ACHN (cell line): Measurements from ENCODE around the gene BCOR.

Experiments
- DNase-seq: peaks from one replicate; pipeline ENCODE4 v3.0.0-alpha.2; 2015
- in situ Hi-C: cut with HindIII; loops from 2 replicates; pipeline ENCODE4 v1.10.0; 2017; ENCODE audit warnings: low sequenced_read_pairs, low pct_ligation_motif_present, low pct_unique_long_range_greater_than_20kb

BCOR gene

DNA sequence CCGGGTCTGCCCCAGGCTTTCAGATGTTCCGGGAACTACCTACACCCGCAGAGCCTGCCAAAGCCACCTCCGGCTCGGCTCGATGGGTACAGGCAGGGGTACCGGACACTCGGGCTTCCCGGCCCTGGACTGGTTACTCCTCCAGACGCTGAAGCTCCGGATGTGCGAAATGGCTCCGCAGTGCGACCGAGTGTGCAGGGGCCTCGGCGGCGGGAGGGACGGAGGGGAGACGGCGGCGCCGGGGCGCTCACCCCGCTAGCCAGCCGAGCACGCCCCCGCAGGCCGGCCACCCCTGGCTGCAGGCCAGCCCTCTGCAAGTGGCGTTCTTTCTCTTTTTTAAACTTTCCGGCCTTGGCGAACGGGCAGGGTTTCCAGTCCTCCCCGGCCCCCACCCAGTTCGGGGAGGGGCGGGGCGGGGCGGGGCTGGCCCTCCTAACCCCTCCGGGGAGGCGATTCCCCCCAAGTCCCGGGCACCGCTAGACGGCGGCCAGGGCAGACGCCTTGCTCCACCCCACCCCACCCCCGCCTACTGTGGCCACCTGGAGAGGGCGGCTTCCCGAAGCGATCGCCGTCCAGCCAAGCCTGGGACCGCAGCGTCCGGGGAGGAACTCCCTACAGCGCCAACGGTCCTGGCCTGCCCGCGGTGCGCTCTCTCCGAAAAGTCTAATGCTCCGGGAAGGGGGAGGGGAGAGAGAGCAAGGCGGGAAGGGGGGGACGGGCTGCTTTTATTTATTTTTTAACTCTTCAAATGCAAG lies 7.5 kb downstream of the BCOR start:
- in situ Hi-C loops = no loop called here
- no peak for DNase-seq

DNA sequence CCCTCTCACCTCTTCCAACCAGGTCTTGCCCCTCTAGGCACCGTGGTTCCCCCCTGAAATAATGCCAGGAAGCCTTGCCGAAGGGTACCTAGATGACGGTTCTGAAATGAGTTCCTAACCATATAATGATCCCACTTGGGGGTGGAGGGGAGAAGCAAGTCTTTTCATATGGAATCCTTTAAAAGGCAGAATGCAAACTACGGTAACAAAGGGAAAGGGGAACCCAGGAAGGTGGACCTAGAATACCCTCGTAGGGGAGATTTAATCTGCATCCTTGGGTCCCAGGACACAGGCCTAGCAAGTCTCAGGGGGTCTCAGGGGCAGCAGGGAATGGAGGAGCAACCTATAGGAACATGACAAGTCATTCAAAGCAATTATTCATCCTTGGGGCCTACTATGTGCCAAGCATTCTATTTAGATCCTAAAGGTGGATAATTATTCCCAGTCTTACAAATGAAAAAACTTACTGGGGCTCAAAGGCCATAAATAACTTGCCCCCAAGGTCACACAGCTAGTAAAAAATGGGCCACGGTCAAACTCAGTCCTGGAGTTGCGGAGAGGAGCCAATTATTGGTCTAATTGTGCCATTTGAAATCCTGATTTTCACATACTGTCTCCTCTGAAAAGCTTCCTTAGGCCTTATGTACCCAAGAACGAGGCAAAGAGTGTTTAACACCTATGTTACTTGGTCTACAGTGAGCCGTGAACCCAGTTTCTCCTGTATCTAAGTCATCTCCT lies 8.8 kb downstream of the BCOR start:
- in situ Hi-C loops = no loop called here
- DNase-seq = no peak

DNA sequence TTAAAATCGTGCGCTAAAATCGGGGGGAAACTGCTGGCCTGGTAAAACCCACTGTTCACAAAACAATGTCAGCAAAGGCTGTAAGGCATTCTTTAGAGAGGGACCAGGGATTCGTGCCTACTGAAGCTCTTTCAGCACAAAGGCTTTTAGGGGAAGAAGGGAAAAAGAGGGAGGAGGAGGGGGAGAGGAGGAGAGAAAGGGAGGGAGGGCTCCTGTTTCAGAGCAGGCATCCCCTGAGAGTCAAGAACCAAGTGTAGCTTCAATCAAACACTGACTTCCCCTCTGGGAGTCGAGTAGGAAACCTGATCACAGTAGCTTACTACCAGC lies 9.5 kb downstream of the BCOR start:
- DNase-seq = no peak
- in situ Hi-C loops = no loop called here

DNA sequence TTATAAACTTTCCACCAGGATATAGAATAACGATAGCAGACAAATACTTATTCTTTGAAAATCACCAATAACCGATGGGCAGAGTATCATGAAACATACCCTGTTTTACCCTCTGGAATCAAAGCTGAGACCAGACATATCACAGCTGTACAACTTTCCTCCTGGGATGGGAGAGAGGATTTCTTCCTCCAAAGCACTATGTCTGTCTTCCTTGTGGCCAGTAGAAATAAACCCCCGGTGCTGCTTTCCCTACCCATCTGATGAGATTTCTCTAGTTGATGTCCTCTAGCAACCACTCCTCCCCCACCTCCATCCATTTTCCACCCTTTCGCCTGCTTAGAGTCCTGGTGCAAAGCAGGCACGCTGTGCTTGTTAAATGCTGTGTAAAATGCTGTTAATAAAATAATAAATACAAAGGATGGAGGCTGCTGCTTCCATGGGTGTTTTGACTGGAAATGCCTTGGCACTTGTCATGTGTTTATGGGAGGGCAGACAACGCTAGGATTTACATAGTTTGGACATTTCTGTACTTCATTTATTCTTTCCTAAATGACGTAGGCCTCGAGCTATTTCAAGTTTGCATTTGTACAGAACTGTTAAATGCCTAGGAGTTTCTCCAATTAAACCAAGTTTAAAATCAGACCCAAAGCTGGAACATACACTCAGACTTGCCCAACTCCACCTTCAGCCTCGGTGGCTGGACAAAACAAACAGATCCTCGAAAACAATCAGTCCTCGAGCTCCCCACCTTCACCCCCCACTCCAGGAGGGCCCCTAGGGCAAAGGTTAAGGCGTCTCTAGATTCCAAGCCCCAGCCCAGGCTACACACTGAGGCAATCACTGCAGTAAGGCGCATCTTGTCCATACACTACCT lies 10.1 kb downstream of the BCOR start:
- DNase-seq = no peak
- in situ Hi-C loops = no loop called here

GRCh38 chrX:40086569-40087335 lies 11.0 kb downstream of the BCOR start:
- in situ Hi-C loops = no loop called here

DNA sequence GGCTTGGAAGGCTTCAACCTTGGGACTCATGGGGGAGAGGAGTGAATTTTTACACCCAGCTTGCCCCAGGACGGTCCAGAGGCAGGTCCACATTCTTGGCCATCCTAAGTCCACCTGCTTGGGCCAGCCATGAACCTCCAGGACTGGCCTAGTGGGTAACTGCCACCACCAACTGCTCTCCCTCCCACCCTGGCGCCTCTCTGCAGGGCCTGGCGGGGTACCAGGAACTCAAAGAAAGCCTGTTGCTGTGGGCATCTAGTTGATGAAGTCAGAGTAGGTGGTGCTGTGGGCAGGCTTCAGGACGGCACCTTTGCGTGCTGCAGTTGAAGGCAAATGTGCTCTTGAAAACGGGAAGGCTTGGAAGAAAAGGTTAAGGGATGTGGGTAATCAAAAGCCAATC lies 12.0 kb downstream of the BCOR start:
- DNase-seq = no peak
- in situ Hi-C loops = no loop called here

More at GRCh38 chrX:40086569-40087335, 11.0 kb downstream of the BCOR start:
- DNase-seq = no peak

- no peak for DNase-seq
- in situ Hi-C loops = no loop called here
Observed at GRCh38 chrX:40085102-40085551, 12.6 kb downstream of the BCOR start.

DNA sequence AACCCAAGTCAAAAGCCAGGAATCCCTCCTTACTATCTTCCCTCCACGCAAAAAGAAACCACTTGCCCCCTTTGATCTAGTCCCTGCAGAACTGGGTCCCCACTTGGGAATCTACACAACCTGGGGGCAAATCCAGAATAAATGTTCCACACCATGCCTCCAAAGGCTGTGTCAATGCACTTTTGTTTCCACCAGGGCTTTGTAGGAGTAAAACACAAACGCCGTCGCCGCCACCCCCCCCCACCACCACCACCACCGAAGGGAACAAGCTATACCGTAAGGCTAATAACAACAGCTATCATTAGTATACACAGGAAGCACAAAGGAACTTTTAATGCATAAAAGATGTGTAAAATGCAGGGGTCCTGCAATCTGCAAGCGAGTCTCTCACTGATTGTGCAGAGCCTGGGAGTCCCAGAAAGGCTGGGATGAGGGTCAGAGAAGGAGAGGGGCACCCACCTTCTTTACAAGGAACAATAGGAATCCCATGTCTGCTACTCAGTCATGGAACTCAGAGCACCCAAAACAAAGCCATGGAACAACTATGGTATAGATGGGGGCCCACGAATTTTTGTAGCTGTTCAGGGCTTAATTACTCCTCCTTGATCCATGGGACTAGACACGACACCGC lies 13.2 kb downstream of the BCOR start:
- in situ Hi-C loops = no loop called here
- DNase-seq = no peak

DNA sequence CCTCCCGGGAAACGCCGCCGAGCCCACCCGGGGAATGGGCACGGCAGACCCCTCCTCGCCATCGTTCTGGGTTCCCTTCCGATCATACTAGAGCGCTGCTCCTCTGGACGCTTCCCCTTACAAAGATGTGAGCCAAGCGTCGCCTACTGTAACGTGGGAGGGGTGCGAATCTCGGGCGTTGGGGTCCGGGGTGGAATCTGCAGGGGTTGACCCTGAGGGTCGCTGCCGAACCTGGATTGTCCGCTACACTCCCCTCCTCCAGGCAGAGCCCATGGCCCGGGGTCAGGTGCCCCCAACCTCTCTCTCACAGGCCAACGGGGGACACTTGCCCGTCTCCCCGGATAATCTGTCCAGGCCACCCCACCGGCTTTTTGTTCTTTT lies 13.8 kb downstream of the BCOR start:
- in situ Hi-C loops = no loop called here
- no peak for DNase-seq

- in situ Hi-C loops = no loop called here
Observed at GRCh38 chrX:40083120-40083978, 14.4 kb downstream of the BCOR start.

GRCh38 chrX:40082447-40083119 lies 15.2 kb downstream of the BCOR start:
- no peak for DNase-seq
- in situ Hi-C loops = no loop called here

More at GRCh38 chrX:40083120-40083978, 14.4 kb downstream of the BCOR start:
- no peak for DNase-seq

GRCh38 chrX:40081679-40082068 lies 16.1 kb downstream of the BCOR start:
- DNase-seq = no peak
- in situ Hi-C loops = no loop called here

DNA sequence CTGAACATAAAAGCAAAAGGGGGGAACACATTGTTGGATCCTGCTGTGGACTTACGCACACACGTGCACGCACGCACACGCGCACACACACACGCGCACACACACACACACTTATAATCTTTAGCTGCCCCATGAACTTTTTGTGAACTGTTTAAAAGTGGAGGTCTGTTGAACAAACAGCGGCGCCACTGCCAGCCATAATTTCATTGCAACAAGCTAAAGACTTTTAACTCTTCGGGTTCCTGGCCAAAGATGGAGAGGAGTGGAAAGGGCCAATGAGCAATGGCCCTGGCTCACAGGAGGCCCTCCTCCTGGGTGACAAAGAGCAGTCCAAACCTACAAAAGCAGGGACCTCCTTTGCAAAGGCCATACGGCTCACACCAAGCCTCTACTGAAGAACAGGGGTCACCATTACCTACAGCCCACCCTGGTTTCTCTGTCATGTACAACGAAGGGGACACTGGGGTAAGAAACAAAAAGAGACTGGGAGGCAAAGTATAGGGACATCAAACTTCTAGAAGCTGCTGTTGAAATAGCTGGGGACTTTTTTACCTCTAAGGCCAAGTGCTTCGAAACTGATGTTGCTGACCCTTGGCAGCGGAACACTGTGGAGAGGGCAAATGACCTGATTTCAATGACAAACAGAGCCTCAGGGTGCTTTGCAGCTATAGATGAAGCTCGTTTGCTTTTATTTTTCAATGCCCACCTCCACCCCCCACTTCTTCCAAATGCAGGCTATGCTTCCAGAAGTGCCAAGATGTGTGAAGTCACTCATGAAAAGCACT lies 16.7 kb downstream of the BCOR start:
- DNase-seq = no peak
- in situ Hi-C loops = no loop called here

DNA sequence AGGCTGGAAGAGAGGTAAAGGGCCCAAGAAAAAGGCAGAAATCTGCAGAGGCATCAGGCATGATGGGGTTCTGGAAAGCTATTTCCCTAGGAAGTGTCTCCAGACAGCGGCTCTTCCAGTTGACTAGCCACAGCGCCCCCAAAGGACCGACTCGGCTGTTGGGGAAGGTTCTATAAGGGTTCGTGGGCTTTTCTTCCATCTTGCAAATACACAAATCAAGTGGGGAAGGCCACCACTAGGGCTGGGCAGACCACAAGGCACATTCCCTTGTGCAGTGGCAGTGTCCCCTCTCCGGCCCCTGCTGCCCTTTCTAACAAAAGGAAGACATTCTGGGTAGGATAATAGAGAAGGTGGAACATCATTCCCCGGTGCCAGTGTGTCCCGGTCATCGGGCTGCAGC lies 18.2 kb downstream of the BCOR start:
- no peak for DNase-seq
- in situ Hi-C loops = no loop called here

- in situ Hi-C loops = no loop called here
- DNase-seq = no peak
Observed at GRCh38 chrX:40078489-40079227, 19.1 kb downstream of the BCOR start.

DNA sequence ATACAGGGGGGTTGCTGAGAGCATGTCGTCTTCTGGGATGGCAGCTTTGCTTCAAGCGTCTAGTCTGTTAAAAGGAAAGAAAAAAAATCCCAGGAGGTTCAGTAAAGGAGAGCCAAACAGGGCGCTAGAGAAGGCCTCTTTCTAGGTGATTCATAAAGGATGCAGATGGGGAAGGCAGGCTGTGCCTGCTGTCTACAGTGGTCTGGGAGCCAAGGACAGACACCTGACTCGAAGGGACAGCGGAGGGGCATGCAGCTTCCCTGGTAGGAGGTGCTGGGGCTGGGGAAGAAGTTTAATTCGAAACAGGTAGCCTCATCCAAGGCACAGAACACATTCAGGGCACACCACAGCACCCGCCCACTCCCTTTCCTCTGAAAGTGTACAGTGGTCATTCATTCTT lies 19.9 kb downstream of the BCOR start:
- in situ Hi-C loops = no loop called here
- no peak for DNase-seq
